H1 (cell line): ENCODE data around the gene ADAM23. TPM values are rescaled to one million over a fixed set of nuclear protein-coding genes. Genes with fewer than 3 reads are reported as not detected.

Experiments
- CTCF ChIA-PET: fragments of 300-600 bp; sonication (Branson Sonifier 250); formaldehyde crosslinking; loops from one replicate; lab custom pipeline; 2021; ENCODE audit not compliant: partially characterized antibody; lab: Charles Lee
- POLR2A ChIA-PET: fragments of 300-600 bp; sonication (Branson Sonifier 250); formaldehyde crosslinking; loops from one replicate; lab custom pipeline; 2021; ENCODE audit warnings: inconsistent platforms; ENCODE audit not compliant: partially characterized antibody; lab: Charles Lee
- DNase-seq, 2 experiments: peaks; one replicate each; pipeline versions ENCODE4 v3.0.0 to v3.0.0-alpha.2; 2010 to 2022; ENCODE audit warnings: low spot score in 2 of 2, low read depth in 1 of 2, mixed read lengths in 1 of 2
- FAIRE-seq: peaks from 2 replicates; lab custom pipeline; 2011; peaks lifted over from hg19 to GRCh38; lab: Jason Lieb, UNC
- H2AFZ ChIP-seq: 2 replicates; pipeline ENCODE4 v1.8.1; 2012; ENCODE audit warnings: low read length, inconsistent platforms
- H2AK5ac ChIP-seq: 2 replicates; pipeline ENCODE4 v1.6.1; 2013; ENCODE audit warnings: low read depth, low read length
- H2BK120ac ChIP-seq: replicated peaks from 2 replicates; pipeline ENCODE3; 2013; ENCODE audit warnings: low read depth, low read length, inconsistent platforms
- H2BK12ac ChIP-seq: 2 replicates; pipeline ENCODE4 v1.6.1; 2013; ENCODE audit warnings: low read depth, low read length
- H2BK15ac ChIP-seq: 2 replicates; pipeline ENCODE4 v1.6.1; 2013; ENCODE audit warnings: low read length
- H2BK20ac ChIP-seq: 2 replicates; pipeline ENCODE4 v1.6.1; 2013; ENCODE audit warnings: low read length
- H2BK5ac ChIP-seq: 2 replicates; pipeline ENCODE4 v1.6.1; 2013; ENCODE audit warnings: low read depth, low read length
- H3K14ac ChIP-seq: 2 replicates; pipeline ENCODE4 v1.6.1; 2013; ENCODE audit warnings: inconsistent platforms; ENCODE audit not compliant: insufficient read length
- H3K18ac ChIP-seq: 2 replicates; pipeline ENCODE4 v1.6.1; 2013; ENCODE audit warnings: low read length; ENCODE audit errors: extremely low read depth
- H3K23ac ChIP-seq: 2 replicates; pipeline ENCODE4 v1.6.1; 2013; ENCODE audit warnings: inconsistent platforms; ENCODE audit not compliant: insufficient read length
- H3K23me2 ChIP-seq: 2 replicates; pipeline ENCODE4 v1.6.1; 2013; ENCODE audit warnings: low read depth, low read length
- H3K27ac ChIP-seq: 2 replicates; pipeline ENCODE4 v1.6.1; 2011; ENCODE audit warnings: low read depth, low read length, inconsistent platforms
- H3K27me3 ChIP-seq, 4 experiments: replicated peaks in 1 of 4; 1 replicate in 1 of 4; 2 replicates in 3 of 4; pipeline versions ENCODE4 v1.6.1 to v1.8.1; 2011 to 2013; ENCODE audit warnings: low read length in 3 of 4, mild to moderate bottlenecking in 3 of 4, inconsistent platforms in 2 of 4, mixed read lengths in 2 of 4, moderate library complexity in 1 of 4; ENCODE audit not compliant: control insufficient read depth in 3 of 4, insufficient read depth in 3 of 4; ENCODE audit errors: extremely low read depth in 1 of 4
- H3K36me3 ChIP-seq, 4 experiments: 2 replicates each; pipeline versions ENCODE4 v1.6.1 to v1.8.1; 2011 to 2013; ENCODE audit warnings: mild to moderate bottlenecking in 4 of 4, low read length in 3 of 4, moderate library complexity in 2 of 4, control low read depth in 1 of 4, inconsistent platforms in 1 of 4; ENCODE audit not compliant: insufficient read depth in 4 of 4, control insufficient read depth in 2 of 4
- H3K4ac ChIP-seq: replicated peaks from 2 replicates; pipeline ENCODE3; 2013; ENCODE audit warnings: low read length, low read depth, mixed read lengths, inconsistent platforms; ENCODE audit not compliant: insufficient read length
- H3K4me1 ChIP-seq, 4 experiments: replicated peaks in 1 of 4; 1 replicate in 1 of 4; 2 replicates in 3 of 4; pipeline versions ENCODE4 v1.6.1 to v1.8.1; 2011 to 2013; ENCODE audit warnings: low read length in 3 of 4, inconsistent platforms in 2 of 4, mixed read lengths in 1 of 4; ENCODE audit not compliant: insufficient read depth in 4 of 4, control insufficient read depth in 3 of 4
- H3K4me2 ChIP-seq, 2 experiments: 2 replicates each; pipeline versions ENCODE4 v1.6.1 to v1.8.1; 2011 to 2013; ENCODE audit warnings: low read depth in 2 of 2, low read length in 2 of 2, control low read depth in 1 of 2, inconsistent platforms in 1 of 2, mild to moderate bottlenecking in 1 of 2; ENCODE audit not compliant: insufficient read depth in 1 of 2
- H3K4me3 ChIP-seq, 4 experiments: fragments of 200-600, 300-600 bp in 1 of 4; sonication (generic), shearing (Covaris generic), sonication (Bioruptor Twin) in 1 of 4; 2 replicates each; pipeline versions ENCODE4 v1.5.1 to v1.8.1; 2011 to 2016; ENCODE audit warnings: low read length in 4 of 4, low read depth in 3 of 4, control low read depth in 2 of 4, inconsistent platforms in 2 of 4, mild to moderate bottlenecking in 2 of 4, mixed read lengths in 1 of 4, moderate library complexity in 1 of 4; ENCODE audit not compliant: insufficient read depth in 2 of 4; ENCODE audit errors: extremely low read depth in 1 of 4
- H3K56ac ChIP-seq: replicated peaks from 2 replicates; pipeline ENCODE3; 2013; ENCODE audit warnings: low read depth, mild to moderate bottlenecking, mixed read lengths, low read length, inconsistent platforms; ENCODE audit not compliant: insufficient read length
- H3K79me1 ChIP-seq: 2 replicates; pipeline ENCODE4 v1.6.1; 2013; ENCODE audit warnings: low read depth, low read length, control low read depth
- H3K79me2 ChIP-seq, 2 experiments: 2 replicates each; pipeline versions ENCODE4 v1.6.1 to v1.8.1; 2012 to 2013; ENCODE audit warnings: low read length in 2 of 2, mild to moderate bottlenecking in 2 of 2, inconsistent platforms in 1 of 2; ENCODE audit not compliant: insufficient read depth in 2 of 2, control insufficient read depth in 1 of 2
- H3K9ac ChIP-seq, 4 experiments: replicated peaks in 1 of 4; 1 replicate in 1 of 4; 2 replicates in 3 of 4; pipeline versions ENCODE4 v1.6.1 to v1.8.1; 2011 to 2013; ENCODE audit warnings: low read depth in 3 of 4, low read length in 3 of 4, control low read depth in 2 of 4, mild to moderate bottlenecking in 2 of 4, moderate library complexity in 2 of 4, inconsistent platforms in 1 of 4; ENCODE audit errors: extremely low read depth in 1 of 4
- H3K9me3 ChIP-seq, 2 experiments: 2 replicates each; pipeline versions ENCODE4 v1.6.1 to v1.8.1; 2012 to 2013; ENCODE audit warnings: mild to moderate bottlenecking in 2 of 2, moderate library complexity in 2 of 2, control low read depth in 1 of 2, inconsistent platforms in 1 of 2, low read depth in 1 of 2, low read length in 1 of 2, mixed read lengths in 1 of 2; ENCODE audit not compliant: insufficient read depth in 2 of 2
- H4K20me1 ChIP-seq, 2 experiments: replicated peaks in 1 of 2; 2 replicates each; pipeline versions ENCODE3 to v1.8.1; 2011 to 2013; ENCODE audit warnings: inconsistent platforms in 2 of 2, low read length in 2 of 2, mild to moderate bottlenecking in 1 of 2; ENCODE audit not compliant: insufficient read depth in 2 of 2, control insufficient read depth in 1 of 2
- H4K5ac ChIP-seq: 2 replicates; pipeline ENCODE4 v1.6.1; 2013; ENCODE audit warnings: low read length, low read depth, mixed read lengths, inconsistent platforms; ENCODE audit not compliant: insufficient read length
- H4K8ac ChIP-seq: 2 replicates; pipeline ENCODE4 v1.8.0; 2013; ENCODE audit warnings: mild to moderate bottlenecking, moderate library complexity, low read length, inconsistent platforms; ENCODE audit not compliant: insufficient read depth; ENCODE audit errors: extremely low read depth
- H4K91ac ChIP-seq: replicated peaks from 2 replicates; pipeline ENCODE3; 2013; ENCODE audit warnings: low read length, mixed read lengths, inconsistent platforms; ENCODE audit not compliant: insufficient read length
- ASH2L ChIP-seq: fragments of 200-600, 300-600 bp; sonication (generic); IDR thresholded peaks from one replicate; pipeline ENCODE4 v1.7.1; 2017; ENCODE audit warnings: low read length
- ATF2 ChIP-seq: IDR thresholded peaks from 2 replicates; pipeline ENCODE4 v1.6.1; 2012; ENCODE audit warnings: low read length, inconsistent platforms
- CHD1 ChIP-seq: IDR thresholded peaks from 2 replicates; pipeline ENCODE4 v1.6.1; 2012; ENCODE audit warnings: low read depth, low read length, improper control_type of control experiment
- CHD2 ChIP-seq: IDR thresholded peaks from 2 replicates; pipeline ENCODE4 v1.6.1; 2012; ENCODE audit warnings: low read length, improper control_type of control experiment
- FOSL1 ChIP-seq: IDR thresholded peaks from 2 replicates; pipeline ENCODE4 v1.6.1; 2011; ENCODE audit warnings: mild to moderate bottlenecking, low read depth, low read length, moderate library complexity; ENCODE audit not compliant: insufficient read depth
- JUN ChIP-seq: IDR thresholded peaks from 2 replicates; pipeline ENCODE4 v1.6.1; 2011; ENCODE audit warnings: low read depth, mild to moderate bottlenecking, improper control_type of control experiment, low read length
- MAX ChIP-seq: IDR thresholded peaks from 2 replicates; pipeline ENCODE4 v1.6.1; 2012; ENCODE audit warnings: inconsistent platforms
- NRF1 ChIP-seq: IDR thresholded peaks from 2 replicates; pipeline ENCODE4 v1.6.1; 2011; ENCODE audit warnings: mild to moderate bottlenecking, low read depth, low read length, improper control_type of control experiment
- POLR2A ChIP-seq, 2 experiments: IDR thresholded peaks; 1 replicate in 1 of 2; 2 replicates in 1 of 2; pipeline ENCODE4 v1.6.1; 2011; ENCODE audit warnings: low read depth in 2 of 2, low read length in 2 of 2, mild to moderate bottlenecking in 2 of 2; ENCODE audit errors: control extremely low read depth in 1 of 2
- POU5F1 ChIP-seq: IDR thresholded peaks from 2 replicates; pipeline ENCODE4 v1.6.1; 2011; ENCODE audit warnings: low read depth, mild to moderate bottlenecking, low read length, moderate library complexity
- RFX5 ChIP-seq: IDR thresholded peaks from 2 replicates; pipeline ENCODE4 v1.6.1; 2011; ENCODE audit warnings: low read depth, low read length, improper control_type of control experiment, borderline replicate concordance
- SP1 ChIP-seq: IDR thresholded peaks from 2 replicates; pipeline ENCODE4 v1.6.1; 2011; ENCODE audit warnings: low read depth, low read length
- SRF ChIP-seq: IDR thresholded peaks from 2 replicates; pipeline ENCODE4 v1.6.1; 2011; ENCODE audit warnings: mild to moderate bottlenecking, low read depth, low read length, moderate library complexity
- WGBS, 2 experiments: shearing (Covaris generic) in 1 of 2; methylation state at CpG; one replicate each; pipeline versions ENCODE4 v1.1.6 to v1.1.7; 2013 to 2015; ENCODE audit warnings: low lambda C conversion rate in 2 of 2, mixed read lengths in 2 of 2, inconsistent platforms in 1 of 2, low coverage in 1 of 2, missing lambda C conversion rate in 1 of 2; ENCODE audit not compliant: insufficient replicate concordance in 2 of 2, insufficient coverage in 1 of 2, insufficient read length in 1 of 2; ENCODE audit errors: extremely low coverage in 1 of 2, missing lambda C conversion rate in 1 of 2; 5-methylcytosine and 5-hydroxymethylcytosine counted together
- polyA plus RNA-seq, 7 experiments: library from polyadenylated mRNA; depleted of rRNA in 3 of 7; stranded (reverse) in 5 of 7; unstranded in 2 of 7; fragments of >200 nt in 5 of 7; fragments of 200-250 nt in 2 of 7; gene quantifications; 1 replicate in 5 of 7; 2 replicates in 1 of 7; 4 replicates in 1 of 7; pipeline versions ENCODE4 v1.2.1 to v1.2.3, GENCODE V29; 2011 to 2013; ENCODE audit warnings: missing spikeins in 2 of 7, mixed read lengths in 2 of 7
- total RNA-seq: library from RNA; stranded (reverse); fragmentation: NEBNext Ultra II Directional; extraction: Animal tissue kit (Norgen Biotek cat#: 25700); gene quantifications from 2 replicates; pipeline ENCODE4 v1.2.1, GENCODE V29; 2021

Gene ADAM23
- total and polyA plus RNA-seq, 2 of the 8 experiments (the other 6 are each of a cell fraction or from before 2014, with no cell fraction given), result 9.9 to 20.8 TPM

GRCh38 chr2:206535260-206535986 is 92.1 kb downstream of the ADAM23 start:
- no peaks in the 10 kb centered on the region for H3K36me3 ChIP-seq
- WGBS, 2 experiments, result 97% methylated on average over 4 of the region's 4 CpGs; no CpG with 5 or more reads in 1 of the 2 experiments
- CTCF ChIA-PET, result no interaction called here
- H2BK15ac ChIP-seq, result no peak overlapping the region
- no peak overlapping the region for H2BK120ac ChIP-seq
- H3K9ac ChIP-seq, result no peak overlapping the region
- H2AFZ ChIP-seq, result no peak overlapping the region
- H2BK5ac ChIP-seq, result no peak overlapping the region
- no peak overlapping the region for H3K18ac ChIP-seq
- no peak overlapping the region for H4K8ac ChIP-seq
- H2BK12ac ChIP-seq, result no peak overlapping the region
- H3K4ac ChIP-seq, result no peak overlapping the region
- H3K4me3 ChIP-seq, result no peak overlapping the region
- POLR2A ChIA-PET, result no interaction called here
- no peak overlapping the region for H2AK5ac ChIP-seq
- no peaks in the 10 kb centered on the region for H3K4me1 ChIP-seq
- no peaks in the 10 kb centered on the region for H3K79me2 ChIP-seq
- no peak overlapping the region for H3K27ac ChIP-seq
- no peaks in the 10 kb centered on the region for H3K27me3 ChIP-seq
- no peak overlapping the region for H4K5ac ChIP-seq
- H3K56ac ChIP-seq, result no peak overlapping the region
- H4K91ac ChIP-seq, result no peak overlapping the region
- no peak overlapping the region for H3K14ac ChIP-seq
- DNase-seq (no peak), FAIRE-seq (no peak)
- H3K9me3 ChIP-seq, result no peaks in the 10 kb centered on the region
- H3K23me2 ChIP-seq, result no peaks in the 10 kb centered on the region
- no peak overlapping the region for H2BK20ac ChIP-seq
- no peaks in the 10 kb centered on the region for H3K79me1 ChIP-seq
- H3K23ac ChIP-seq, result no peak overlapping the region
- H3K4me2 ChIP-seq, result no peak overlapping the region
- H4K20me1 ChIP-seq, result no peaks in the 10 kb centered on the region
- TF ChIP-seq FOSL1, result no peak
- no peak for TF ChIP-seq POLR2A (IDR thresholded peaks at IDR 0.05; ENCODE audit: control extremely low read depth in 1 of 2, low read depth in 2 of 2, low read length in 2 of 2)
- no peak for TF ChIP-seq ASH2L
- TF ChIP-seq SP1, result no peak
- TF ChIP-seq RFX5, result no peak
- TF ChIP-seq NRF1, result no peak
- TF ChIP-seq ATF2, result no peak
- TF ChIP-seq MAX, result no peak
- TF ChIP-seq POU5F1, result no peak
- no peak for TF ChIP-seq SRF
- no peak for TF ChIP-seq JUN
- TF ChIP-seq CHD1, result no peak
- no peak for TF ChIP-seq CHD2
